Thyroid gland (tissue), 4 donors: ENCODE results near the gene FBN2. TPM values are rescaled to one million over a fixed set of nuclear protein-coding genes. Genes with fewer than 3 reads are reported as not detected.

Experiments
- DNase-seq, 2 donors: peaks; one replicate each; pipeline ENCODE4 v3.0.0-alpha.2; 2019
- H3K27ac ChIP-seq, 3 donors: fragments of 200-600 bp; sonication (generic); 1 replicate in 2 of 3; 2 replicates in 1 of 3; pipeline ENCODE4 v1.5.1; 2016 to 2019; ENCODE audit warnings: mild to moderate bottlenecking in 1 of 3, moderate library complexity in 1 of 3
- H3K27me3 ChIP-seq: fragments of 200-600 bp; sonication (generic); one replicate; pipeline ENCODE4 v1.5.1; 2019
- H3K36me3 ChIP-seq, 2 donors: fragments of 200-600 bp; sonication (generic); one replicate each; pipeline ENCODE4 v1.5.1; 2016 to 2019
- H3K4me1 ChIP-seq, 2 donors: fragments of 200-600 bp; sonication (generic); one replicate each; pipeline ENCODE4 v1.5.1; 2017 to 2019
- H3K4me3 ChIP-seq, 3 donors: fragments of 200-600 bp; sonication (generic); replicated peaks in 1 of 3; 1 replicate in 2 of 3; 2 replicates in 1 of 3; pipeline ENCODE4 v1.5.1; 2016; ENCODE audit warnings: mild to moderate bottlenecking in 1 of 3
- H3K9me3 ChIP-seq: fragments of 200-600 bp; sonication (generic); one replicate; pipeline ENCODE4 v1.5.1; 2017
- POLR2A ChIP-seq, 2 donors: fragments of 450-650 bp; IDR thresholded peaks; one replicate each; pipeline ENCODE4 v1.6.1; 2017; ENCODE audit warnings: antibody characterized with exemption in 2 of 2, mild to moderate bottlenecking in 2 of 2, moderate library complexity in 1 of 2
- WGBS, 2 donors: methylation state at CpG; one replicate each; pipeline ENCODE4 v1.1.5; 2017; 5-methylcytosine and 5-hydroxymethylcytosine counted together
- intact Hi-C: fragments of 100-400 bp; cut with DNase I; formaldehyde crosslinking; loops from one replicate; pipeline ENCODE4 v1.15.1; 2023
- total RNA-seq, 4 donors: library from RNA; depleted of rRNA; stranded (reverse); fragments of >200 nt; gene quantifications; one replicate each; pipeline ENCODE4 v1.2.3, GENCODE V29; 2016
- TF ChIP-seq, protein P1 (sequence below), 6 experiments: fragments of 200-600 bp in 3 of 6; fragments of 450-650 bp in 3 of 6; sonication (generic) in 3 of 6; IDR thresholded peaks; one replicate each; pipeline ENCODE4 v1.5.1; 2016 to 2019; ENCODE audit warnings: antibody characterized with exemption in 6 of 6, mild to moderate bottlenecking in 2 of 6, inconsistent platforms in 1 of 6, moderate library complexity in 1 of 6

Gene FBN2
- total RNA-seq, 4 donors from 2014 or later = 1.0 to 3.9 (median 2.5) TPM

- Histone ChIP-seq H3K4me3 (no peak overlapping the region), H3K27me3 (no peaks in the 10 kb centered on the region), H3K36me3 (no peaks in the 10 kb centered on the region), H3K9me3 (no peaks in the 10 kb centered on the region), H3K27ac (no peak overlapping the region), H3K4me1 (no peaks in the 10 kb centered on the region)
- TF ChIP-seq, protein P1, sequence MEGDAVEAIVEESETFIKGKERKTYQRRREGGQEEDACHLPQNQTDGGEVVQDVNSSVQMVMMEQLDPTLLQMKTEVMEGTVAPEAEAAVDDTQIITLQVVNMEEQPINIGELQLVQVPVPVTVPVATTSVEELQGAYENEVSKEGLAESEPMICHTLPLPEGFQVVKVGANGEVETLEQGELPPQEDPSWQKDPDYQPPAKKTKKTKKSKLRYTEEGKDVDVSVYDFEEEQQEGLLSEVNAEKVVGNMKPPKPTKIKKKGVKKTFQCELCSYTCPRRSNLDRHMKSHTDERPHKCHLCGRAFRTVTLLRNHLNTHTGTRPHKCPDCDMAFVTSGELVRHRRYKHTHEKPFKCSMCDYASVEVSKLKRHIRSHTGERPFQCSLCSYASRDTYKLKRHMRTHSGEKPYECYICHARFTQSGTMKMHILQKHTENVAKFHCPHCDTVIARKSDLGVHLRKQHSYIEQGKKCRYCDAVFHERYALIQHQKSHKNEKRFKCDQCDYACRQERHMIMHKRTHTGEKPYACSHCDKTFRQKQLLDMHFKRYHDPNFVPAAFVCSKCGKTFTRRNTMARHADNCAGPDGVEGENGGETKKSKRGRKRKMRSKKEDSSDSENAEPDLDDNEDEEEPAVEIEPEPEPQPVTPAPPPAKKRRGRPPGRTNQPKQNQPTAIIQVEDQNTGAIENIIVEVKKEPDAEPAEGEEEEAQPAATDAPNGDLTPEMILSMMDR (IDR thresholded peaks at IDR 0.05) = no peak
- no peak for TF ChIP-seq POLR2A (IDR thresholded peaks at IDR 0.05)
- no peak for DNase-seq
- intact Hi-C loops = no loop called here
- 86 to 90% methylated on average over 2 of the region's 2 CpGs for WGBS, 2 donors
These were observed 140.2 kb downstream of the FBN2 start for GRCh38 chr5:128397876-128398275.

- no peak overlapping the region for H3K27ac ChIP-seq
- no peaks in the 10 kb centered on the region for H3K4me1 ChIP-seq
- DNase-seq = no peak
- no peak for TF ChIP-seq POLR2A (IDR thresholded peaks at IDR 0.05)
- TF ChIP-seq, protein P1 (IDR thresholded peaks at IDR 0.05) = no peak
- H3K9me3 ChIP-seq = no peaks in the 10 kb centered on the region
- no peaks in the 10 kb centered on the region for H3K27me3 ChIP-seq
- WGBS, 2 donors = 89 to 93% methylated on average over 8 of the region's 8 CpGs
- no peak overlapping the region for H3K4me3 ChIP-seq
- intact Hi-C loops = no loop called here
- no peaks in the 10 kb centered on the region for H3K36me3 ChIP-seq
These were observed 143.0 kb downstream of the FBN2 start for GRCh38 chr5:128395073-128395472.

DNA sequence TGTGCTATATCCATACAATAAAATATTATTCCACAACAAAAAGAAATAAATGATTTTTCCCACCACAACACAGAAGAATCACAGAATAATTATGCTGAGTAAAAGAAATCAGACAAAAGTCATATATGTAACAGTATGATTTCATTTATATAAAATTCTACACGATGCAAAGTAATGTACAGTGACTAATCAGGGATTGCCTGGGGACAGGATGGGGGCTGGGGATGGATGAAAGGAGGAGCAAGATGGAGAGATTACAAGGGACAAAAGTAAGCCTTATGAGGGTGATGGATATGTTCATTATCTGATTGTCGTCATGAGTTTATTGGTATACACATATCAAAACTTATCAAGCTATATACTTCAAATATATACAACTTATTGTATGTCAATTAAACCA is 154.0 kb downstream of the FBN2 start:
- TF ChIP-seq, protein P1 (IDR thresholded peaks at IDR 0.05) = no peak
- no peak for TF ChIP-seq POLR2A (IDR thresholded peaks at IDR 0.05)
- no peak for DNase-seq
- no peaks in the 10 kb centered on the region for H3K27me3 ChIP-seq
- intact Hi-C loops = no loop called here
- 89 to 92% methylated on average over 2 of the region's 2 CpGs for WGBS, 2 donors
- H3K27ac ChIP-seq = no peak overlapping the region
- H3K4me3 ChIP-seq = no peak overlapping the region
- no peaks in the 10 kb centered on the region for H3K4me1 ChIP-seq
- H3K36me3 ChIP-seq = no peaks in the 10 kb centered on the region
- no peaks in the 10 kb centered on the region for H3K9me3 ChIP-seq

GRCh38 chr5:128380337-128380736 is 157.7 kb downstream of the FBN2 start:
- DNase-seq = no peak
- TF ChIP-seq, protein P1 (IDR thresholded peaks at IDR 0.05) = no peak
- TF ChIP-seq POLR2A (IDR thresholded peaks at IDR 0.05) = no peak
- WGBS, 2 donors = 49 to 61% methylated on average over 3 of the region's 3 CpGs
- Histone ChIP-seq H3K27me3 (no peaks in the 10 kb centered on the region), H3K4me1 (no peaks in the 10 kb centered on the region), H3K4me3 (no peak overlapping the region), H3K36me3 (no peaks in the 10 kb centered on the region), H3K9me3 (no peaks in the 10 kb centered on the region), H3K27ac (no peak overlapping the region)
- intact Hi-C loops = no loop called here

GRCh38 chr5:128378632-128379031 is 159.4 kb downstream of the FBN2 start:
- DNase-seq = no peak
- no peaks in the 10 kb centered on the region for H3K27me3 ChIP-seq
- no peaks in the 10 kb centered on the region for H3K9me3 ChIP-seq
- H3K4me1 ChIP-seq = no peaks in the 10 kb centered on the region
- intact Hi-C loops = no loop called here
- H3K27ac ChIP-seq = no peak overlapping the region
- WGBS, 2 donors = 91 to 95% methylated on average over 1 of the region's 1 CpG
- TF ChIP-seq POLR2A (IDR thresholded peaks at IDR 0.05) = no peak
- H3K36me3 ChIP-seq = no peaks in the 10 kb centered on the region
- H3K4me3 ChIP-seq = no peak overlapping the region

- Histone ChIP-seq H3K4me3 (no peak overlapping the region), H3K4me1 (no peaks in the 10 kb centered on the region), H3K36me3 (no peaks in the 10 kb centered on the region), H3K27ac (no peak overlapping the region), H3K27me3 (no peaks in the 10 kb centered on the region), H3K9me3 (no peaks in the 10 kb centered on the region)
- intact Hi-C loops = no loop called here
- TF ChIP-seq, protein P1 (IDR thresholded peaks at IDR 0.05) = no peak
- TF ChIP-seq POLR2A (IDR thresholded peaks at IDR 0.05) = no peak
- DNase-seq = no peak
- 87 to 93% methylated on average over 2 of the region's 2 CpGs for WGBS, 2 donors
These were observed 159.8 kb downstream of the FBN2 start for GRCh38 chr5:128378196-128378595.
